Vagina (tissue), 2 donors: ENCODE data around the gene KIRREL3. TPM values are rescaled to one million over a fixed set of nuclear protein-coding genes. Genes with fewer than 3 reads are reported as not detected.

ENCODE experiments used
- DNase-seq, 2 donors: peaks; one replicate each; pipeline ENCODE4 v3.0.0-alpha.2; 2017; ENCODE audit errors: extremely low spot score in 2 of 2
- H3K27ac ChIP-seq: fragments of 200-600 bp; sonication (generic); one replicate; pipeline ENCODE4 v1.5.1; 2019
- H3K27me3 ChIP-seq: fragments of 200-600 bp; sonication (generic); one replicate; pipeline ENCODE4 v1.5.1; 2019
- H3K36me3 ChIP-seq, 2 donors: fragments of 200-600 bp; sonication (generic); one replicate each; pipeline ENCODE4 v1.5.1; 2017 to 2019
- H3K4me1 ChIP-seq: fragments of 200-600 bp; sonication (generic); one replicate; pipeline ENCODE4 v1.5.1; 2019
- H3K4me3 ChIP-seq, 2 donors: fragments of 200-600 bp; sonication (generic); 1 replicate in 1 of 2; 2 replicates in 1 of 2; pipeline ENCODE4 v1.5.1; 2016 to 2019
- H3K9me3 ChIP-seq: fragments of 200-600 bp; sonication (generic); one replicate; pipeline ENCODE4 v1.5.1; 2019
- POLR2A ChIP-seq, 2 donors: fragments of 450-650 bp; IDR thresholded peaks; one replicate each; pipeline ENCODE4 v1.6.1; 2017; ENCODE audit warnings: antibody characterized with exemption in 2 of 2, mild to moderate bottlenecking in 2 of 2, moderate library complexity in 2 of 2
- POLR2AphosphoS5 ChIP-seq, 2 donors: sonication (generic); formaldehyde crosslinking; IDR thresholded peaks; one replicate each; pipeline ENCODE4 v1.9.0; 2017; ENCODE audit warnings: antibody characterized with exemption in 2 of 2, mild to moderate bottlenecking in 2 of 2, low read depth in 1 of 2; ENCODE audit not compliant: insufficient read depth in 1 of 2
- intact Hi-C: fragments of 100-400 bp; cut with DNase I; formaldehyde crosslinking; loops from one replicate; pipeline ENCODE4 v1.15.1; 2023
- total RNA-seq: library from RNA; depleted of rRNA; stranded (reverse); fragments of >200 nt; gene quantifications from one replicate; pipeline ENCODE4 v1.2.3, GENCODE V29; 2016
- TF ChIP-seq, protein P1 (sequence below), 3 experiments: fragments of 450-650 bp in 2 of 3; fragments of 200-600 bp in 1 of 3; sonication (generic) in 1 of 3; IDR thresholded peaks; one replicate each; pipeline ENCODE4 v1.5.1; 2017 to 2019; ENCODE audit warnings: antibody characterized with exemption in 3 of 3, mild to moderate bottlenecking in 2 of 3, moderate library complexity in 2 of 3

The KIRREL3 gene
- total RNA-seq, 1 donor from 2014 or later = not detected

DNA sequence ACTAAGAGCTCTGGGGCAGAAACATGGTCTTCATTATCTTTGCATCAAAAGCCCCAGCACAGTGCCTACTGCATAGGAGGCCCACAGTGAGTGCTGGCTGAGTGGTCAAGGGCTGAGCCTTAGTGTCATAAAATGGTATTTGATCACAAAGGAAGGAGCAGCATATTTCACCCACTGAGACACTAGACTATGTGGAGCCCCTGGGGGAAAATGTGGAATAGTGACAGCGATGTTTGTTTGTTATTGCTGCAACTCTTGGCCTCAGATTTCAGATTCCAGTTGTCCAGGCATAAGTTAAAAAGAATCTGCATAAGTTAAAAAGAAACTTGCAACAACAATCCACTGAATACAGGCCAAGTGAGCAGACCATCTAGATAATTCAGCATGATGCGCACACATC is 7.0 kb downstream of the KIRREL3 start:
- no peak for TF ChIP-seq POLR2A (IDR thresholded peaks at IDR 0.05)
- TF ChIP-seq POLR2AphosphoS5 (IDR thresholded peaks at IDR 0.05; ENCODE audit: insufficient read depth in 1 of 2, low read depth in 1 of 2) = no peak
- TF ChIP-seq, protein P1, sequence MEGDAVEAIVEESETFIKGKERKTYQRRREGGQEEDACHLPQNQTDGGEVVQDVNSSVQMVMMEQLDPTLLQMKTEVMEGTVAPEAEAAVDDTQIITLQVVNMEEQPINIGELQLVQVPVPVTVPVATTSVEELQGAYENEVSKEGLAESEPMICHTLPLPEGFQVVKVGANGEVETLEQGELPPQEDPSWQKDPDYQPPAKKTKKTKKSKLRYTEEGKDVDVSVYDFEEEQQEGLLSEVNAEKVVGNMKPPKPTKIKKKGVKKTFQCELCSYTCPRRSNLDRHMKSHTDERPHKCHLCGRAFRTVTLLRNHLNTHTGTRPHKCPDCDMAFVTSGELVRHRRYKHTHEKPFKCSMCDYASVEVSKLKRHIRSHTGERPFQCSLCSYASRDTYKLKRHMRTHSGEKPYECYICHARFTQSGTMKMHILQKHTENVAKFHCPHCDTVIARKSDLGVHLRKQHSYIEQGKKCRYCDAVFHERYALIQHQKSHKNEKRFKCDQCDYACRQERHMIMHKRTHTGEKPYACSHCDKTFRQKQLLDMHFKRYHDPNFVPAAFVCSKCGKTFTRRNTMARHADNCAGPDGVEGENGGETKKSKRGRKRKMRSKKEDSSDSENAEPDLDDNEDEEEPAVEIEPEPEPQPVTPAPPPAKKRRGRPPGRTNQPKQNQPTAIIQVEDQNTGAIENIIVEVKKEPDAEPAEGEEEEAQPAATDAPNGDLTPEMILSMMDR (IDR thresholded peaks at IDR 0.05) = no peak
- Histone ChIP-seq H3K36me3 (no peaks in the 10 kb centered on the region), H3K4me1 (no peaks in the 10 kb centered on the region), H3K27ac (no peak overlapping the region), H3K27me3 (no peaks in the 10 kb centered on the region), H3K9me3 (no peaks in the 10 kb centered on the region), H3K4me3 (no peak overlapping the region)
- no peak for DNase-seq
- intact Hi-C loops = loop anchor here (10.0 kb wide), 1 partner anchor 279 kb away; no protein-coding TSS in a partner anchor

DNA sequence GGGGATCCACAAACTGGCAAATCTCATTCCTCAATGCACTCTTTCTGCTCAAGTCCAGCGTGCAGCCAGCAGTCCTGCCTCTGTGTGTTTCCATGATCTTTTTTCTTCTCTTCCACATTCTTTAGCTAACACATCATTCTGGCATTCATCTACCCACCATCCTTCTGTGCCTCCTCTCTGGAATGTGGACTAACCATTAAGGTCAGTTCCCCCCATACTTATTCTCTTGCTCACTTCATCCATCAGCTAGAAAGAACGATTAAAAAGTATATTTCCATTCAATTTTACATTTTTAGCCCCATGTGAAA is 7.8 kb downstream of the KIRREL3 start:
- TF ChIP-seq POLR2A (IDR thresholded peaks at IDR 0.05) = no peak
- Histone ChIP-seq H3K4me3 (no peak overlapping the region), H3K4me1 (no peaks in the 10 kb centered on the region), H3K36me3 (no peaks in the 10 kb centered on the region), H3K27me3 (no peaks in the 10 kb centered on the region), H3K9me3 (no peaks in the 10 kb centered on the region), H3K27ac (no peak overlapping the region)
- intact Hi-C loops = loop anchor here (10.0 kb wide), 1 partner anchor 278 kb away; no protein-coding TSS in a partner anchor
- no peak for DNase-seq

DNA sequence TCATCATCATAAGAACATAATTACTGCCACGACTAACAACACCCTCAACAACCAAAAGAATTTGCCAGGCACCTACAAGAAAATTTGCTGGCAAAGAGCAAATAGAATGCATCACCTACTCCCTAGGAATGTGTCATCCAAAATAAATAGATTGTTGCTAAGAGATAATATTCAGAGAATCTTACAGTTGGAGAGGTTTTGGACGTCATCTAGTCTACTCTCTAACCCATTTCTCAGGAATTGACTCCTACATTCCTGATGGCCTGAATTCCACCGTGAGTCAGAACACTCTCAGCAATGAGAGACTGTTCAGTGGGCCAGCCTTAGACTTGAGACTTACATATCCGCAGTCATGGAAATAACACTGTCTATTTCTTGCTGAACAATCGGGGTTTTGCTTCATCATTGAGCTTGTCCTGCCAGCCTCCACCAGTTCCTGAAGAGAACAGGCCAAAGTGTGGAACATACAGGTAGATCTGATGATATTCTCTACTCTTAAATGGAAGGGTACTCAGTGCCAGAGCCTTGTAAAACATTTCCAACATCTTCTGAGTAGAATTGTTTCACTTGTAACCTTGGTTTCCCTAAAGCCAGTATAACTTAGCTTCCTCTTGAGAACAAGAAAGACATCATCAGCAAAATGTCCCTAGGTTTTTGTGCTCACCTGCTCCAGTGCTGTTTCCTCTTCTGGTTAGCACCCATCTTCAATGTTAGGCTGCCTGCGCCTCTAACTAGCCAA is 8.3 kb downstream of the KIRREL3 start:
- Histone ChIP-seq H3K4me1 (no peaks in the 10 kb centered on the region), H3K4me3 (no peak overlapping the region), H3K27me3 (no peaks in the 10 kb centered on the region), H3K9me3 (no peaks in the 10 kb centered on the region), H3K27ac (no peak overlapping the region), H3K36me3 (no peaks in the 10 kb centered on the region)
- intact Hi-C loops = loop anchor here (10.0 kb wide), 1 partner anchor 277 kb away; no protein-coding TSS in a partner anchor
- TF ChIP-seq, protein P1 (IDR thresholded peaks at IDR 0.05) = no peak
- TF ChIP-seq POLR2A (IDR thresholded peaks at IDR 0.05) (no peak), POLR2AphosphoS5 (IDR thresholded peaks at IDR 0.05; ENCODE audit: insufficient read depth in 1 of 2, low read depth in 1 of 2) (no peak)
- no peak for DNase-seq

DNA sequence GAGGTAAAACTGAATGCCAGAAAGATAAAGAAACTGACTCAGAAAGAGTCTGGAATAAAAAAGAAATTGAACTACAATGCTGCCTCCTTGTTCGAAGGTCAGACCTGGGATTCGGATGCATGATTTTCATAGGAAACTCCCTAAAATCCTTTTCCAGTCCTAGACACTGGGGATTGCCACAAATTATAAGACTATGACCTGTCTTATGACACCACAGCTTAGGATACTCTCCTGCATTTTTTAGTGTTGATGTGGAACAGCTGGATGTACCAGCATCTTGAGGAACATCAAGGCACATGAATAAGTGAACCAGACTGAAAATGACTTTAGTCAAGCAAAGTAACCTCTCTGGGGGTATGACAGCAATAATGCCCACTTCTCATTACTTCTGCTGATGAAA is 9.0 kb downstream of the KIRREL3 start:
- TF ChIP-seq, protein P1 (IDR thresholded peaks at IDR 0.05) = no peak
- TF ChIP-seq POLR2AphosphoS5 (IDR thresholded peaks at IDR 0.05; ENCODE audit: insufficient read depth in 1 of 2, low read depth in 1 of 2) (no peak), POLR2A (IDR thresholded peaks at IDR 0.05) (no peak)
- no peak overlapping the region for H3K4me3 ChIP-seq
- intact Hi-C loops = loop anchor here (10.0 kb wide), 1 partner anchor 277 kb away; no protein-coding TSS in a partner anchor
- H3K27ac ChIP-seq = no peak overlapping the region
- no peaks in the 10 kb centered on the region for H3K36me3 ChIP-seq
- no peaks in the 10 kb centered on the region for H3K9me3 ChIP-seq
- H3K27me3 ChIP-seq = no peaks in the 10 kb centered on the region
- DNase-seq = no peak
- H3K4me1 ChIP-seq = no peaks in the 10 kb centered on the region

DNA sequence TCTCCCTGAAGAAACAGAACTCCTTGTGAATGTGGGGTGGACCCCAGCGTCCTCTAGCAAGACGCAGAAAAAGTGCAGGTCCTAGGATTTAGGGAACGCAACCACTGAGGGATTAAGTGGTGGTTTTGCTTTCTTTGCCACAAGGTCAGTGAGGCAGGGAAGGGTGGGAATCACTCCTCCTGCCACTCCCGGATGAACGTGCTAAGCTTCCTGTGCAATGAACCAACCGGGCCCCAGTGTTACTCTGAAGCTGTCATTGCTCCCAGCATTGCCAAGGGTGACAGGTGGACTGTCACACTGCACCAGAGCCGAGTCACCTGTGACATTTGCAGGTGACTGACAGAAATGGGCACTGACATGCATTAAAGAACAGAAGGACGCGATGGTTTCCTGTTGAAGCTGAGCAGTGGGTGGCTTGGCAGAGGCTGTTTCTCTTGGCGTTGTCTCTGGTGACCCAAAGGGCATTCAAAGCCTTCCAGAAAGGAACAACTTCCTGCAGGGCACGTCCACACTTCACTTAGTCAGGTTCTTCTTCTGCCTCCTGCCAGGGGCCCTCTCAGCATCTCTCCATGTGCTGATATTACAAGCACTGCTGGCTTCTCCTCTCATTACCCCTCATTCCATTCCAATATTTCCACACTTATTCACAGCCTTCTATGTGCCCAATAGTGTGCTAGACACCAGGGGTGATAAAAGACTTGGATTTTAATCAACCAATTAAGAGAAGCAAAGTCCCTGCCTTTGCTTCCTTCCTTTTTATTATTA is 9.7 kb downstream of the KIRREL3 start:
- no peak overlapping the region for H3K4me3 ChIP-seq
- H3K36me3 ChIP-seq = no peaks in the 10 kb centered on the region
- no peaks in the 10 kb centered on the region for H3K27me3 ChIP-seq
- intact Hi-C loops = loop anchor here (10.0 kb wide), 1 partner anchor 276 kb away; no protein-coding TSS in a partner anchor
- no peaks in the 10 kb centered on the region for H3K4me1 ChIP-seq
- TF ChIP-seq, protein P1 (IDR thresholded peaks at IDR 0.05) = no peak
- no peak for TF ChIP-seq POLR2A (IDR thresholded peaks at IDR 0.05)
- no peak overlapping the region for H3K27ac ChIP-seq
- H3K9me3 ChIP-seq = no peaks in the 10 kb centered on the region
- DNase-seq = no peak
